SK-N-MC (cell line): Measurements from ENCODE around the gene PCCA.

ENCODE experiments used
- EZH2 ChIP-seq: fragments of 200-600 bp; sonication (generic); IDR thresholded peaks from one replicate; pipeline ENCODE4 v1.6.1; 2017; ENCODE audit warnings: antibody characterized with exemption
- FOXP2 ChIP-seq: optimal IDR thresholded peaks from 2 replicates; pipeline ENCODE3; 2011; ENCODE audit warnings: mild to moderate bottlenecking, moderate library complexity; ENCODE audit not compliant: insufficient read depth; ENCODE audit errors: extremely low read length, control extremely low read depth

- TF ChIP-seq FOXP2 = no peak
- no peak for TF ChIP-seq EZH2
Observed at GRCh38 chr13:100234006-100234405, 145.1 kb downstream of the PCCA start.
